Right kidney (tissue), 1 donor: ENCODE results near the gene GMFB.
A peak's percentile ranks its signal among the peaks of the same experiment; 100 is the strongest.
"Not testable (repeated sequence)": the region's sequence is repeated elsewhere in the genome, so short reads cannot be mapped to it uniquely, and the experiment has no call there.

Source experiments
- DNase-seq: peaks from one replicate; pipeline ENCODE4 v3.0.0-alpha.2; 2016

GMFB gene

GRCh38 chr14:54459106-54459505, 29.7 kb downstream of the GMFB start:
- DNase-seq = no peak

GRCh38 chr14:54458536-54458935, 30.2 kb downstream of the GMFB start:
- DNase-seq = not testable (repeated sequence)

- no peak for DNase-seq
These were observed 31.2 kb downstream of the GMFB start for GRCh38 chr14:54457609-54457996.

- not testable (repeated sequence) for DNase-seq
These were observed 31.8 kb downstream of the GMFB start for GRCh38 chr14:54456820-54457608.

- DNase-seq = no peak
These were observed 33.4 kb downstream of the GMFB start for GRCh38 chr14:54455363-54455762.

- DNase-seq = not testable (repeated sequence)
These were observed 34.8 kb downstream of the GMFB start for GRCh38 chr14:54453990-54454389.

- DNase-seq = no peak
These were observed 35.5 kb downstream of the GMFB start for GRCh38 chr14:54453252-54453651.

GRCh38 chr14:54451961-54452360, 36.8 kb downstream of the GMFB start:
- no peak for DNase-seq

- no peak for DNase-seq
These were observed 37.6 kb downstream of the GMFB start for GRCh38 chr14:54451121-54451601.

GRCh38 chr14:54450535-54450934, 38.2 kb downstream of the GMFB start:
- DNase-seq = no peak

GRCh38 chr14:54447231-54447692, 41.5 kb downstream of the GMFB start:
- DNase-seq = no peak

GRCh38 chr14:54446161-54446693, 42.6 kb downstream of the GMFB start:
- DNase-seq = peak; percentile 62

GRCh38 chr14:54444681-54445080, 44.1 kb downstream of the GMFB start:
- DNase-seq = no peak

- DNase-seq = peak; percentile 38
These were observed 44.8 kb downstream of the GMFB start for GRCh38 chr14:54443981-54444380.

GRCh38 chr14:54442961-54443360, 45.8 kb downstream of the GMFB start:
- DNase-seq = not testable (repeated sequence)

GRCh38 chr14:54440873-54441868, 47.6 kb downstream of the GMFB start, which contains the start of gene CNIH1:
Gene CNIH1 (minus strand): TSS chr14:54441374. CDS start chr14:54441327, 47 bp downstream.
- peak; percentile 98 for DNase-seq

GRCh38 chr14:54440476-54440872, 48.3 kb downstream of the GMFB start:
- DNase-seq = no peak

GRCh38 chr14:54440037-54440436, 48.7 kb downstream of the GMFB start:
- DNase-seq = no peak

- DNase-seq = no peak
These were observed 50.1 kb downstream of the GMFB start for GRCh38 chr14:54438703-54439102.

GRCh38 chr14:54437954-54438353, 50.8 kb downstream of the GMFB start:
- DNase-seq = not testable (repeated sequence)

GRCh38 chr14:54435500-54435981, 53.2 kb downstream of the GMFB start:
- no peak for DNase-seq

GRCh38 chr14:54428527-54428926, 60.3 kb downstream of the GMFB start:
- no peak for DNase-seq
